Prostate gland (tissue), 2 donors: ENCODE results near the gene FAM193B. TPM values are rescaled to one million over a fixed set of nuclear protein-coding genes. Genes with fewer than 3 reads are reported as not detected.

Source experiments
- DNase-seq: peaks from one replicate; pipeline ENCODE4 v3.0.0-alpha.2; 2019; ENCODE audit warnings: low spot score
- H3K27ac ChIP-seq, 2 donors: fragments of 200-600 bp; sonication (generic); 2 replicates each; pipeline ENCODE4 v1.5.1; 2017 to 2019
- H3K27me3 ChIP-seq: fragments of 200-600 bp; sonication (generic); replicated peaks from 2 replicates; pipeline ENCODE4 v1.5.1; 2019; ENCODE audit not compliant: insufficient read depth
- H3K36me3 ChIP-seq, 2 donors: fragments of 200-600 bp; sonication (generic); 1 replicate in 1 of 2; 2 replicates in 1 of 2; pipeline versions ENCODE4 v1.5.1 to v1.8.1; 2017 to 2019
- H3K4me1 ChIP-seq: fragments of 200-600 bp; sonication (generic); replicated peaks from 2 replicates; pipeline ENCODE4 v1.5.1; 2019
- H3K4me3 ChIP-seq, 2 donors: fragments of 200-600 bp; sonication (generic); 2 replicates each; pipeline ENCODE4 v1.5.1; 2017 to 2019
- H3K9me3 ChIP-seq: fragments of 200-600 bp; sonication (generic); 2 replicates; pipeline ENCODE4 v1.5.1; 2017
- CTCF ChIP-seq, 4 experiments: fragments of 200-600 bp in 2 of 4; fragments of 450-650 bp in 2 of 4; sonication (generic) in 2 of 4; IDR thresholded peaks; 1 replicate in 3 of 4; 2 replicates in 1 of 4; pipeline ENCODE4 v1.5.1; 2016 to 2019; ENCODE audit warnings: antibody characterized with exemption in 4 of 4, mild to moderate bottlenecking in 2 of 4, moderate library complexity in 2 of 4
- POLR2A ChIP-seq: fragments of 450-650 bp; IDR thresholded peaks from one replicate; pipeline ENCODE4 v1.6.1; 2016; ENCODE audit warnings: antibody characterized with exemption, mild to moderate bottlenecking
- POLR2AphosphoS5 ChIP-seq: sonication (generic); formaldehyde crosslinking; IDR thresholded peaks from one replicate; pipeline ENCODE4 v1.6.1; 2017; ENCODE audit warnings: antibody characterized with exemption
- WGBS: methylation state at CpG from one replicate; pipeline ENCODE4 v1.1.5; 2018; 5-methylcytosine and 5-hydroxymethylcytosine counted together
- intact Hi-C: fragments of 100-400 bp; cut with DNase I; formaldehyde crosslinking; loops from one replicate; pipeline ENCODE4 v1.14.2; 2022
- total RNA-seq, 2 donors: library from RNA; depleted of rRNA; stranded (reverse); fragments of >200 nt; gene quantifications; one replicate each; pipeline ENCODE4 v1.1.0, GENCODE V29; 2016

FAM193B gene
- 100 to 1,000 TPM in 1 of 2 donors, 10 to 100 TPM in 1; 59.6 to 112 TPM for total RNA-seq

DNA sequence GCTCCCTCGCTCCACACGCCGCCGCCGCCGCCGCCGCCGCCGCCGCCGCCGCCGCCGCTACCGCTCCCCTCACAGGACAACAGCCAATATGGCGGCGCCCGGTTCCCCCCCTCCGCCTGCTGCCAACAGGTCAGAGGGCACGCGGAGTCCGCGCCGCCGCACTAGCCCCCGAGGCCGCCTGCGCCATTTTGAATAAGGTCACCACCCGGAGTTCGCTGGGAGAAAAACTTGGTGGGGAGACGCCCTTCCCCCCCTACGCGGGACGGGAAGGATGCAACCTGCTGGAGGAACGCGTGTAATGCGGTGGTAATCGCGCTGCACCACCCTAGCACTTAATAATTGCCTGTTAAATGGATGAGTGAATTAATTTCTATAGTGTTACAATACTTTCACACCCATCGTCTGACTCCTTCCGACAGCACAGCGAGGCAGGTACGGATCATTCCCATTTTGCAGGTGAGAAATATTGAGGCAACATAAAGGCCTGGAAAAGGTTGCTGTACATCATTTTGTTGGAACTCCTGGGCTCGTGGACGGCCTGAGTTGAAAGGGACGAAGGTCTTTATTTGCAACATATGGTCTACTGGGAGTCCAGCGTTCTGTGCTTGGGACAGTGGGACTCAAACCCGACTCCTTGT is at the start of gene FAM193B:
TSS of gene FAM193B (minus strand) at position 90 of the 638 bp plus-strand sequence. CDS start 105 bp downstream, outside the sequence.
- H3K27me3 ChIP-seq, result no peaks in the 10 kb centered on the region
- peak within 1 kb of the TSS; percentile 90 for H3K27ac ChIP-seq
- peak in 1 of 4 experiments; percentile 11 for TF ChIP-seq CTCF (IDR thresholded peaks at IDR 0.05)
- TF ChIP-seq POLR2A, result peak; percentile 52
- peak; percentile 92 for TF ChIP-seq POLR2AphosphoS5
- DNase-seq, result peak; percentile 91
- no peaks in the 10 kb centered on the region for H3K36me3 ChIP-seq
- peak within 1 kb of the TSS; percentile 91 to 95 for H3K4me3 ChIP-seq
- H3K4me1 ChIP-seq, result peaks cover 8% of the 10 kb centered on the region
- WGBS, result 20% methylated on average over 23 of the region's 49 CpGs
- intact Hi-C loops, result loop anchor here (1.0 kb wide), 1 partner anchor 16 kb away; no protein-coding TSS in a partner anchor
- no peaks in the 10 kb centered on the region for H3K9me3 ChIP-seq

- TF ChIP-seq CTCF (IDR thresholded peaks at IDR 0.05) (no peak), POLR2A (no peak), POLR2AphosphoS5 (no peak)
- Histone ChIP-seq H3K4me1 (peaks cover 2% of the 10 kb centered on the region), H3K27me3 (no peaks in the 10 kb centered on the region), H3K9me3 (no peaks in the 10 kb centered on the region), H3K36me3 (no peaks in the 10 kb centered on the region), H3K27ac (no peak overlapping the region), H3K4me3 (no peak overlapping the region)
- intact Hi-C loops, result loop anchor here (10.0 kb wide), 2 partner anchors 461 to 551 kb away; partner anchors contain the start of gene NHP2
- WGBS, result 93% methylated on average over 26 of the region's 27 CpGs
- DNase-seq, result no peak
Observed at GRCh38 chr5:177604116-177604521, 49.8 kb upstream of the FAM193B start.

GRCh38 chr5:177603631-177604030 is 49.3 kb upstream of the FAM193B start:
- Histone ChIP-seq H3K27ac (no peak overlapping the region), H3K4me1 (peaks cover 2% of the 10 kb centered on the region), H3K27me3 (no peaks in the 10 kb centered on the region), H3K36me3 (no peaks in the 10 kb centered on the region), H3K9me3 (no peaks in the 10 kb centered on the region), H3K4me3 (no peak overlapping the region)
- intact Hi-C loops, result loop anchor here (10.0 kb wide), 2 partner anchors 461 to 551 kb away; partner anchors contain the start of gene NHP2
- DNase-seq, result no peak
- 83% methylated on average over 8 of the region's 8 CpGs for WGBS
- no peak for TF ChIP-seq POLR2A
- TF ChIP-seq CTCF (IDR thresholded peaks at IDR 0.05), result no peak
- TF ChIP-seq POLR2AphosphoS5, result no peak

DNA sequence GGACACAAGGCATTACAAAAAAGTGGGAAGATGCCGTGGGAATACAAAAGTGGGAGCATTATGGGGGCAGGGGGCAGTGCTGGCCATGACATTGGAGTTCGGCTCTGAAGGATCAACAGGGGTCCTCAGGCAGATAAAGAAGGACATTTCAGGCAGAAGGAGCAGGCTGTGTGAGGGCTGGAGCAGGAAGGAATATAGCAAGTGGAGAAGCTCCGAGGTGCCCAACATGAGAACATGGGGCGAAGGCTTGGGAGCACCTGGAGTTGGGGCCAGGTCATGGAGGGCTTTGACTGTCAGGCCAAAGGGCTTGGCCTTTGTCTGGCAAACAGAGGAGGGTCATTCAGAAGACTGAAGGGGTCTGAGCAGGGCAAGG is 48.1 kb upstream of the FAM193B start:
- Histone ChIP-seq H3K27ac (no peak overlapping the region), H3K36me3 (no peaks in the 10 kb centered on the region), H3K4me3 (no peak overlapping the region), H3K4me1 (peaks cover 2% of the 10 kb centered on the region), H3K27me3 (no peaks in the 10 kb centered on the region), H3K9me3 (no peaks in the 10 kb centered on the region)
- DNase-seq, result no peak
- intact Hi-C loops, result loop anchor here (10.0 kb wide), 2 partner anchors 462 to 552 kb away; partner anchors contain the start of gene NHP2
- TF ChIP-seq POLR2A, result no peak
- no peak for TF ChIP-seq CTCF (IDR thresholded peaks at IDR 0.05)
- no peak for TF ChIP-seq POLR2AphosphoS5
- 82% methylated on average over 4 of the region's 4 CpGs for WGBS
